GM06990 (cell line): ENCODE data around the gene SLC39A8.
"Not testable (repeated sequence)": the region's sequence is repeated elsewhere in the genome, so short reads cannot be mapped to it uniquely, and the experiment has no call there.

Source experiments
- DNase-seq: peaks from one replicate; pipeline ENCODE4 v3.0.0-alpha.2; 2011; ENCODE audit not compliant: insufficient read length; ENCODE audit errors: extremely low read depth
- H3K27me3 ChIP-seq: replicated peaks from 2 replicates; pipeline ENCODE4 v1.6.0; 2011; ENCODE audit warnings: low read length; ENCODE audit not compliant: control insufficient read depth, insufficient read depth
- H3K36me3 ChIP-seq: 2 replicates; pipeline ENCODE4 v1.5.1; 2011; ENCODE audit warnings: low read length; ENCODE audit not compliant: control insufficient read depth, insufficient read depth
- H3K4me3 ChIP-seq: replicated peaks from 2 replicates; pipeline ENCODE4 v1.5.1; 2011; ENCODE audit warnings: low read depth, mild to moderate bottlenecking, control low read depth, low read length
- CTCF ChIP-seq: IDR thresholded peaks from 2 replicates; pipeline ENCODE4 v1.5.1; 2011; ENCODE audit warnings: low read length, control low read depth, mild to moderate bottlenecking, inconsistent platforms; ENCODE audit not compliant: insufficient read depth, poor library complexity, severe bottlenecking

Gene SLC39A8

DNA sequence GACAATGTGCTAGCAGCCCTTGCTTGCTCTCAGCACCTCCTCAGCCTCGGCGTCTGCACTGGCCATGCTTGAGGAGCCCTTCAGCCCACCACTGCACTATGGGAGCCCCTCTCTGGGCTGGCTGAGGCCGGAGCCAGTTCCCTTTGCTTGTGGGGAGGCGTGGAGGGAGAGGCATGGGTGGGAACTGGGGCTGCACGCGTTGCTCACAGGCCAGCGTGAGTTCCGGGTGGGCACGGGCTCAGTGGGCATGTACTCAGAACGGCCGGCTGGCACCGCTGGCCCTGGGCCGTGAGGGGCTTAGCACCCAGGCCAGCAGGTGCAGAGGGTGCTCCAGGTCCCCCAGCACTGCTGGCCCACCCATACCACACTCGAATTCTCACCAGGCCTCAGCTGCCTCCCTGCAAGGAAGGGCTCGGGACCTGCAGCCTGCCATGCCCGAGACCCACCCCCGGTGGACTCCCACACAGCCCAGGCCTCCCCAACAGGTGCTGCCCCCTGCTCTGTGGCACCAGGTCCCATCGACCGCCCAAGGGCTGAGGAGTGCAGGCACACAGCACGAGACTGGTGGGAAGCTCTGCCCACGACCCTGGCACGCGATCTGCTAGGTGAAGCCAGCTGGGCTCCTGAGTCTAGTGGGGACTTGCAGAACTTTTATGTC lies 100.3 kb downstream of the SLC39A8 start:
- no peak for TF ChIP-seq CTCF
- no peak for DNase-seq
- Histone ChIP-seq H3K4me3 (no peak overlapping the region), H3K36me3 (no peaks in the 10 kb centered on the region), H3K27me3 (no peaks in the 10 kb centered on the region)

DNA sequence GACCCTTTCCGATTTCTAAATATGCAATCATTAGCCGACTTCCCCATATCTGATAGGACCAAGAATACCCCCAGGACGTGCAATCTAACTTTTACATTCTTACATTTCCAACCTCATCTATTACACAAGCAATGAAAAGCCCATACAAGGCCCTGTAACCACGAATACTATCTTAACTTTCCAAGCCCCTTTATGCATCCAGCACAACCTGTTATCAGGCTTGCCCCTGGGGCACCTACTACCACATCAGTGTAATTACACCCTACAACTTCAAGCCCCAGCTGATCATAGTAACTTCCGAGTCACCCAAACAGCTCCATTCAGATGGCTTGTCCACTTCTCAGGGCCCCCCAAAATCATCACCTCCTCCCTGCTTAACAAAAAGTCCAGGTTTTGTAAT lies 102.0 kb downstream of the SLC39A8 start:
- H3K36me3 ChIP-seq, H3K27me3 ChIP-seq, DNase-seq, H3K4me3 ChIP-seq: not testable (repeated sequence)

- no peak for TF ChIP-seq CTCF
- no peaks in the 10 kb centered on the region for H3K36me3 ChIP-seq
- DNase-seq, result no peak
- H3K27me3 ChIP-seq, result no peaks in the 10 kb centered on the region
- H3K4me3 ChIP-seq, result no peak overlapping the region
Measured at GRCh38 chr4:102234243-102234838, 110.9 kb downstream of the SLC39A8 start.

GRCh38 chr4:102230194-102230593 lies 115.1 kb downstream of the SLC39A8 start:
- H3K36me3 ChIP-seq, result no peaks in the 10 kb centered on the region
- DNase-seq, result no peak
- H3K4me3 ChIP-seq, result no peak overlapping the region
- no peak for TF ChIP-seq CTCF
- H3K27me3 ChIP-seq, result no peaks in the 10 kb centered on the region

- no peaks in the 10 kb centered on the region for H3K27me3 ChIP-seq
- no peak for DNase-seq
- no peaks in the 10 kb centered on the region for H3K36me3 ChIP-seq
- no peak for TF ChIP-seq CTCF
- no peak overlapping the region for H3K4me3 ChIP-seq
Measured at GRCh38 chr4:102227388-102227787, 117.9 kb downstream of the SLC39A8 start.

- Histone ChIP-seq H3K4me3 (no peak overlapping the region), H3K27me3 (no peaks in the 10 kb centered on the region), H3K36me3 (no peaks in the 10 kb centered on the region)
- DNase-seq, result no peak
- TF ChIP-seq CTCF, result no peak
Measured at GRCh38 chr4:102223461-102223860, 121.8 kb downstream of the SLC39A8 start.
